HEK293 (cell line): ENCODE results near the gene CDH23.
A peak's percentile ranks its signal among the peaks of the same experiment; 100 is the strongest.

Experiments used
- CTCF ChIA-PET: fragments of 350-600 bp; formaldehyde crosslinking; extraction: SDS; loops from one replicate; lab custom pipeline; 2021; ENCODE audit warnings: antibody characterized with exemption; lab: Yijun Ruan, JAX
- POLR2A ChIA-PET: fragments of 300-600 bp; formaldehyde crosslinking; extraction: SDS; loops from one replicate; lab custom pipeline; 2020; ENCODE audit warnings: antibody characterized with exemption, inconsistent platforms; lab: Yijun Ruan, JAX
- H3K27ac ChIP-seq: fragments of 200-500 bp; sonication (Bioruptor generic); 2 replicates; pipeline ENCODE4 v1.5.1; 2014; ENCODE audit warnings: low read depth, low read length, control low read depth, inconsistent platforms; ENCODE audit errors: extremely low read depth
- H3K36me3 ChIP-seq, 2 experiments: fragments of 200-500 bp in 1 of 2; sonication (Bioruptor generic) in 1 of 2; 1 replicate in 1 of 2; 2 replicates in 1 of 2; pipeline ENCODE4 v1.5.1; 2014 to 2017; ENCODE audit warnings: inconsistent platforms in 2 of 2, low read length in 2 of 2; ENCODE audit not compliant: control insufficient read depth in 2 of 2, insufficient read depth in 1 of 2
- H3K4me1 ChIP-seq: fragments of 200-500 bp; sonication (Bioruptor generic); 2 replicates; pipeline ENCODE4 v1.5.1; 2014; ENCODE audit warnings: mild to moderate bottlenecking, low read length, inconsistent platforms; ENCODE audit not compliant: control insufficient read depth, insufficient read depth
- H3K4me3 ChIP-seq: 2 replicates; pipeline ENCODE4 v1.5.1; 2011; ENCODE audit warnings: low read depth, mild to moderate bottlenecking, control low read depth, low read length, moderate library complexity
- H3K9me3 ChIP-seq: fragments of 200-500 bp; sonication (Bioruptor generic); 2 replicates; pipeline ENCODE4 v1.5.1; 2014; ENCODE audit warnings: low read depth, low read length, inconsistent platforms; ENCODE audit not compliant: control insufficient read depth, insufficient read depth
- ATF2 ChIP-seq: fragments of 450-650 bp; formaldehyde crosslinking; IDR thresholded peaks from 2 replicates; pipeline ENCODE4 v1.5.1; 2016; ENCODE audit warnings: missing biosample characterization, missing genetic modification characterization, low read depth
- GLI4 ChIP-seq: fragments of 450-650 bp; formaldehyde crosslinking; IDR thresholded peaks from 2 replicates; pipeline ENCODE4 v1.5.1; 2016; ENCODE audit warnings: missing biosample characterization, missing genetic modification characterization
- KLF1 ChIP-seq: fragments of 450-650 bp; formaldehyde crosslinking; IDR thresholded peaks from 2 replicates; pipeline ENCODE4 v1.5.1; 2016; ENCODE audit warnings: missing biosample characterization, missing genetic modification characterization
- KLF9 ChIP-seq: fragments of 450-650 bp; formaldehyde crosslinking; IDR thresholded peaks from 2 replicates; pipeline ENCODE4 v1.5.1; 2016; ENCODE audit warnings: missing biosample characterization, missing genetic modification characterization, low read depth
- MYNN ChIP-seq: fragments of 450-650 bp; formaldehyde crosslinking; IDR thresholded peaks from 2 replicates; pipeline ENCODE4 v1.5.1; 2016; ENCODE audit warnings: missing biosample characterization, missing genetic modification characterization, borderline replicate concordance
- TSHZ1 ChIP-seq: fragments of 450-650 bp; formaldehyde crosslinking; IDR thresholded peaks from 2 replicates; pipeline ENCODE4 v1.5.1; 2016; ENCODE audit warnings: missing biosample characterization, missing genetic modification characterization, borderline replicate concordance
- WT1 ChIP-seq: fragments of 450-650 bp; formaldehyde crosslinking; IDR thresholded peaks from 2 replicates; pipeline ENCODE4 v1.5.1; 2016; ENCODE audit warnings: missing biosample characterization, missing genetic modification characterization
- ZBTB44 ChIP-seq: fragments of 450-650 bp; IDR thresholded peaks from 2 replicates; pipeline ENCODE4 v1.5.1; 2018; ENCODE audit warnings: missing biosample characterization, mild to moderate bottlenecking, missing genetic modification characterization
- ZBTB8A ChIP-seq: fragments of 450-650 bp; formaldehyde crosslinking; IDR thresholded peaks from 2 replicates; pipeline ENCODE4 v1.5.1; 2016; ENCODE audit warnings: missing biosample characterization, missing genetic modification characterization
- ZFHX2 ChIP-seq: fragments of 450-650 bp; formaldehyde crosslinking; conservative IDR thresholded peaks from 2 replicates; pipeline ENCODE4 v1.5.1; 2016; ENCODE audit warnings: missing biosample characterization, missing genetic modification characterization
- ZFP3 ChIP-seq: fragments of 450-650 bp; formaldehyde crosslinking; IDR thresholded peaks from 2 replicates; pipeline ENCODE4 v1.5.1; 2016; ENCODE audit warnings: low read depth, missing biosample characterization, missing genetic modification characterization
- ZNF10 ChIP-seq: fragments of 450-650 bp; formaldehyde crosslinking; IDR thresholded peaks from 2 replicates; pipeline ENCODE4 v1.5.1; 2017; ENCODE audit warnings: missing biosample characterization, missing genetic modification characterization
- ZNF114 ChIP-seq: fragments of 450-650 bp; formaldehyde crosslinking; IDR thresholded peaks from 2 replicates; pipeline ENCODE4 v1.5.0; 2017; ENCODE audit warnings: missing biosample characterization, missing genetic modification characterization
- ZNF214 ChIP-seq: fragments of 450-650 bp; formaldehyde crosslinking; IDR thresholded peaks from 2 replicates; pipeline ENCODE4 v1.5.1; 2017; ENCODE audit warnings: missing biosample characterization, mild to moderate bottlenecking, missing genetic modification characterization, borderline replicate concordance
- ZNF302 ChIP-seq: fragments of 450-650 bp; formaldehyde crosslinking; IDR thresholded peaks from 2 replicates; pipeline ENCODE4 v1.5.1; 2016; ENCODE audit warnings: missing biosample characterization, missing genetic modification characterization, low read depth
- ZNF37A ChIP-seq: fragments of 450-650 bp; IDR thresholded peaks from 2 replicates; pipeline ENCODE4 v1.5.1; 2018; ENCODE audit warnings: missing biosample characterization, missing genetic modification characterization
- ZNF473 ChIP-seq: fragments of 450-650 bp; formaldehyde crosslinking; IDR thresholded peaks from 2 replicates; pipeline ENCODE4 v1.5.1; 2017; ENCODE audit warnings: missing biosample characterization, missing genetic modification characterization
- ZNF518A ChIP-seq: fragments of 450-650 bp; formaldehyde crosslinking; conservative IDR thresholded peaks from 2 replicates; pipeline ENCODE4 v1.5.1; 2016; ENCODE audit warnings: low read depth, missing biosample characterization, missing genetic modification characterization
- ZNF544 ChIP-seq: fragments of 450-650 bp; formaldehyde crosslinking; IDR thresholded peaks from 2 replicates; pipeline ENCODE4 v1.5.0; 2017; ENCODE audit warnings: missing biosample characterization, missing genetic modification characterization
- ZNF629 ChIP-seq: fragments of 450-650 bp; formaldehyde crosslinking; IDR thresholded peaks from 2 replicates; pipeline ENCODE4 v1.5.1; 2017; ENCODE audit warnings: missing biosample characterization, missing genetic modification characterization
- ZNF670 ChIP-seq: fragments of 450-650 bp; formaldehyde crosslinking; IDR thresholded peaks from 2 replicates; pipeline ENCODE4 v1.5.1; 2016; ENCODE audit warnings: missing biosample characterization, missing genetic modification characterization, low read depth
- ZNF777 ChIP-seq: fragments of 450-650 bp; formaldehyde crosslinking; IDR thresholded peaks from 2 replicates; pipeline ENCODE4 v1.5.1; 2017; ENCODE audit warnings: missing biosample characterization, missing genetic modification characterization, borderline replicate concordance

The CDH23 gene

GRCh38 chr10:71651928-71652327 lies 255.2 kb downstream of the CDH23 start (continued):
- TF ChIP-seq ZNF518A (tag by site-specific recombination) (no peak), WT1 (no peak), ZNF214 (tag by site-specific recombination) (no peak), ZBTB44 (tag by site-specific recombination) (no peak), ZFP3 (tag by site-specific recombination) (no peak), KLF1 (no peak), ZNF37A (tag by site-specific recombination) (no peak)

- Histone ChIP-seq H3K4me1 (no peaks in the 10 kb centered on the region), H3K9me3 (no peaks in the 10 kb centered on the region)
These were observed 256.3 kb downstream of the CDH23 start for GRCh38 chr10:71653044-71653443.

GRCh38 chr10:71656220-71656619 lies 259.5 kb downstream of the CDH23 start:
- H3K4me1 ChIP-seq = no peaks in the 10 kb centered on the region
- no peaks in the 10 kb centered on the region for H3K9me3 ChIP-seq
- H3K27ac ChIP-seq = no peak overlapping the region
- TF ChIP-seq TSHZ1 (tag by site-specific recombination) (no peak), ZNF302 (tag by site-specific recombination) (no peak), MYNN (tag by site-specific recombination) (no peak), ZNF114 (tag by site-specific recombination) (no peak), ZFHX2 (no peak), GLI4 (tag by site-specific recombination) (no peak), KLF9 (no peak), ZBTB8A (no peak), ZNF473 (no peak), ZNF670 (no peak), ZNF10 (no peak), ZNF544 (tag by site-specific recombination) (no peak), ZNF629 (no peak)

More at GRCh38 chr10:71653044-71653443, 256.3 kb downstream of the CDH23 start:
- ChIA-PET POLR2A (interaction anchor here (0.9 kb wide), 1 partner anchor 26 kb away, joined by 3 read pairs; no protein-coding TSS in a partner anchor), CTCF (no interaction called here)
- Histone ChIP-seq H3K27ac (no peak overlapping the region), H3K36me3 (no peaks in the 10 kb centered on the region), H3K4me3 (no peak overlapping the region)
- TF ChIP-seq ATF2 (tag by site-specific recombination) (peak; percentile 40; the same call in 1 of the 2 replicates), ZNF777 (tag by site-specific recombination) (no peak)

More at GRCh38 chr10:71656220-71656619, 259.5 kb downstream of the CDH23 start:
- ChIA-PET POLR2A (no interaction called here), CTCF (interaction anchor here (0.6 kb wide), 1 partner anchor 20 kb away, joined by 3 read pairs; no protein-coding TSS in a partner anchor)
- no peak overlapping the region for H3K4me3 ChIP-seq
- no peaks in the 10 kb centered on the region for H3K36me3 ChIP-seq
